Adrenal gland (tissue), 5 donors: ENCODE results near the gene PRRG4.

Source experiments
- POLR2A ChIP-seq, 2 donors: fragments of 450-650 bp; IDR thresholded peaks; one replicate each; pipeline ENCODE4 v1.6.1; 2017; ENCODE audit warnings: antibody characterized with exemption in 2 of 2, mild to moderate bottlenecking in 2 of 2, moderate library complexity in 1 of 2
- TF ChIP-seq, protein P1 (sequence below), 6 experiments: fragments of 450-650 bp in 4 of 6; fragments of 200-600 bp in 2 of 6; sonication (generic) in 1 of 6; IDR thresholded peaks; 1 replicate in 5 of 6; 2 replicates in 1 of 6; pipeline versions ENCODE4 v1.5.1 to v1.8.0; 2016 to 2021; ENCODE audit warnings: antibody characterized with exemption in 6 of 6, mild to moderate bottlenecking in 2 of 6, moderate library complexity in 1 of 6
- donor health status: DM: no; HTN: no; CAD: no.

DNA sequence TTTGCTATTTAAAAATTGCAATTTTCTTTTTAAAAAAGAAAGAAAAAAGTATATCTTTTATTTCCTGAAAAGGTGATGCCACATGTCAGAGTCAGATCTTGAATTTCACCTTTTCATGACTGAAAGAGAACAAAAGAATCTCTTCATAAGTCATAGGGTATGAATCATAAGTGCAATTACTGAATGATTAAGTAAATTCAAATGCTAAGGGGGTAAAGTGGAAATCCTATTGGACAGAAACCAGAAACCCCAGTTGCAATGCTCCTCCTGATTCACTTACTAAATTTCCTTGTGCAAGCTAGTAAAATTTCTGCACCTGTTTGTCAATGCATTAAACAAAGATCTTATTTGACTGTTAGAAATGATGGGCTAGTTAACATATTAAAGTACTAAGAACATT is 8.2 kb upstream of the PRRG4 start:
- TF ChIP-seq, protein P1, sequence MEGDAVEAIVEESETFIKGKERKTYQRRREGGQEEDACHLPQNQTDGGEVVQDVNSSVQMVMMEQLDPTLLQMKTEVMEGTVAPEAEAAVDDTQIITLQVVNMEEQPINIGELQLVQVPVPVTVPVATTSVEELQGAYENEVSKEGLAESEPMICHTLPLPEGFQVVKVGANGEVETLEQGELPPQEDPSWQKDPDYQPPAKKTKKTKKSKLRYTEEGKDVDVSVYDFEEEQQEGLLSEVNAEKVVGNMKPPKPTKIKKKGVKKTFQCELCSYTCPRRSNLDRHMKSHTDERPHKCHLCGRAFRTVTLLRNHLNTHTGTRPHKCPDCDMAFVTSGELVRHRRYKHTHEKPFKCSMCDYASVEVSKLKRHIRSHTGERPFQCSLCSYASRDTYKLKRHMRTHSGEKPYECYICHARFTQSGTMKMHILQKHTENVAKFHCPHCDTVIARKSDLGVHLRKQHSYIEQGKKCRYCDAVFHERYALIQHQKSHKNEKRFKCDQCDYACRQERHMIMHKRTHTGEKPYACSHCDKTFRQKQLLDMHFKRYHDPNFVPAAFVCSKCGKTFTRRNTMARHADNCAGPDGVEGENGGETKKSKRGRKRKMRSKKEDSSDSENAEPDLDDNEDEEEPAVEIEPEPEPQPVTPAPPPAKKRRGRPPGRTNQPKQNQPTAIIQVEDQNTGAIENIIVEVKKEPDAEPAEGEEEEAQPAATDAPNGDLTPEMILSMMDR (IDR thresholded peaks at IDR 0.05) = no peak
- no peak for TF ChIP-seq POLR2A (IDR thresholded peaks at IDR 0.05)
